Mucosa of stomach (tissue), 1 donor: Measurements from ENCODE around the gene CD48.

Source experiments
- H3K27me3 ChIP-seq: one replicate; pipeline ENCODE4 v1.7.0; 2013; ENCODE audit warnings: mild to moderate bottlenecking, low read length; ENCODE audit not compliant: control insufficient read depth, insufficient read depth
- H3K36me3 ChIP-seq: one replicate; pipeline ENCODE4 v1.7.0; 2013; ENCODE audit warnings: low read length; ENCODE audit not compliant: control insufficient read depth, insufficient read depth
- H3K4me1 ChIP-seq: one replicate; pipeline ENCODE4 v1.7.0; 2013; ENCODE audit warnings: mild to moderate bottlenecking, low read length; ENCODE audit not compliant: control insufficient read depth, insufficient read depth
- H3K4me3 ChIP-seq: one replicate; pipeline ENCODE4 v1.7.0; 2013; ENCODE audit warnings: low read length
- H3K9ac ChIP-seq: one replicate; pipeline ENCODE4 v1.7.0; 2013; ENCODE audit warnings: mild to moderate bottlenecking, low read length, moderate library complexity
- H3K9me3 ChIP-seq: one replicate; pipeline ENCODE4 v1.7.0; 2013; ENCODE audit warnings: mild to moderate bottlenecking, low read length, moderate library complexity; ENCODE audit not compliant: control insufficient read depth
- donor health status: Pancreatic carcinoma.

The CD48 gene

DNA sequence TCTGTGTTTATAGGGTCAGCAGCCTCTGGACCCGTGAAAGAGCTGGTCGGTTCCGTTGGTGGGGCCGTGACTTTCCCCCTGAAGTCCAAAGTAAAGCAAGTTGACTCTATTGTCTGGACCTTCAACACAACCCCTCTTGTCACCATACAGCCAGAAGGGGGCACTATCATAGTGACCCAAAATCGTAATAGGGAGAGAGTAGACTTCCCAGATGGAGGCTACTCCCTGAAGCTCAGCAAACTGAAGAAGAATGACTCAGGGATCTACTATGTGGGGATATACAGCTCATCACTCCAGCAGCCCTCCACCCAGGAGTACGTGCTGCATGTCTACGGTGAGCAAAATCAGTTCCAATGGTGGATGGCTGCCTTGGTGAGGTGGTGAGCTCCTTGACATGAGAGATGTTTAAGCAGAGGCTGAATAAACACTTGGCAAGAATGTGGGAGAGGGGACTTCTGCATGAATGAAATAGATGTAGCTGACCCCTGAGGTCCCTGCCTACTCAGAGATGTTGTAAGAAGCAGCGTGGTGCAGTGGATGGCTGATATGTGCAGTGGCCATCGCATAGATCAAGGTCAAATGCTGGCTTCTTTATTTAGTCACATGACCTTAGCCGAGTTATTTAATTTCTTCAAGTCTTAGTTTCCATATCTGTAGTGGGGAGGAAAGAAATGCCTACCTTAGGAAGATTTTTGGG, 36.7 kb upstream of the CD48 start:
- no peaks in the 10 kb centered on the region for H3K36me3 ChIP-seq
- H3K4me3 ChIP-seq = no peak overlapping the region
- no peaks in the 10 kb centered on the region for H3K9me3 ChIP-seq
- peaks cover 5% of the 10 kb centered on the region for H3K27me3 ChIP-seq
- no peaks in the 10 kb centered on the region for H3K4me1 ChIP-seq
- no peak overlapping the region for H3K9ac ChIP-seq

DNA sequence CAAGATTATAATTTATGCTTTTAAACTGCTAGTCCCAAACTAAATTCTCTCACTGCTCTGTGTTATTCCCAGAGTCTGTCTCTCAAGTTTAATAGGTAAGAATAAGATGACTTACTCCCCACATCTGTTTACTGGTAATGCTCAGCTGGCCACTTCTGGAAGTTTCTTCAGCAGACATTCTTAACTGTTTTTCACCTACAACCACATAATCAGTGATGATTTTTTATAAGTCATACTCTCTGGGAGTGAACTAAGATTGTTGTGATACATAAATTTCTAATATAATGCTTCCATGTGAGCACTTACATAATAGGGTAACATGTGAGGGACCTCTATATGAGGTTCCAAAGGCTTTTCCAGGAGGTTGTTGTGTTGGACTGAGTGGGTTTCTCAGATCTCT, 36.1 kb upstream of the CD48 start:
- H3K9me3 ChIP-seq = no peaks in the 10 kb centered on the region
- no peaks in the 10 kb centered on the region for H3K36me3 ChIP-seq
- H3K9ac ChIP-seq = no peak overlapping the region
- no peaks in the 10 kb centered on the region for H3K4me1 ChIP-seq
- H3K27me3 ChIP-seq = peaks cover 5% of the 10 kb centered on the region
- H3K4me3 ChIP-seq = no peak overlapping the region

DNA sequence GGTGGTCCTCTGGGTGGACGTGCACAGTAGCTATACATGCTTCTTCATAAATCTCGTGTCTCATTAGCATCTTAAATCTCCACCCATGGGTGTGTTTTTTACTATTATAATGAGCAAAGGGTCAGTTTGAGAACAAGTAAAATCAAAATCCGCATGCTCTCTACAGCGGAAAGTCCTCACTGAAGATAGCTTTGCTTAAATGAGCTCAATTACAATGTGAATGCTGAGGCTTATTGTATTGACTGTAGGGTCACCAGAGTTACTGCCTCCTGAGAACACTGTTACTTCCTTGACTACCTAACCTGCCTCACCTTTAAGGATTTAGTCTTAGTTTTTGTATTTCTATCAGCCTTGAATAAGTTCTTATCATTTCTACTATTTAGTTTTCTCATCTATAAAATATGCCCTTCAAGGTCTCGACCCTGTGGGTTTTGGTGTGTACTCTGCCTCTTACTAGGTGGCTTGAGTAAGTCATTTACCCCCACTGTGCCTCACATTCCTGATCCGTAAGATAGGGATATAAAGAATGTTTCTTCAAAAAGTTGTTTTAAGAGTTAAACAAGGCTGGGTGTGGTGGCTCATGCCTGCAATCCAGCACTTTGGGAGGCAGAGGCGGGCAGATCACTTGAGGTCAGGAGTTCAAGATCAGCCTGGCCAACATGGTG, 35.3 kb upstream of the CD48 start:
- H3K4me3 ChIP-seq = no peak overlapping the region
- no peaks in the 10 kb centered on the region for H3K4me1 ChIP-seq
- H3K9ac ChIP-seq = no peak overlapping the region
- no peaks in the 10 kb centered on the region for H3K36me3 ChIP-seq
- H3K9me3 ChIP-seq = no peaks in the 10 kb centered on the region
- H3K27me3 ChIP-seq = peaks cover 5% of the 10 kb centered on the region

DNA sequence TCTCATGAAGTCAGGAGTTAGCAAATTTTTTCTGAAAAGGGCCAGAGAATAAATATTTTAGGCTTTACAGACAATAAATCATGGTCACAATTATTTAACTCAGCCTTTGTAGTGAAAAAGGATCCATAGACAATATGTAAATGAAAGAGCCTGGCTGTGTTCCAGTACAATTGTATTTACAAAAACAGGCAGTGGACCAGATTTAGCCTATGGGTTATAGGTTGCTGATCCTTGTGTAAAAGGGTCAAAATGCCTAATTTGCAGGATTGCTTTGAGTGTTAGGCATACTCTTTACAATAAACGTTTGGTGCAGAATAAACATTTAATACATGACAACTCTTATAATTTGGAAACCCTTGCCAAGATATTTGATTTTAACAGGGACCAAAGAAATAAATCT, 33.9 kb upstream of the CD48 start:
- no peaks in the 10 kb centered on the region for H3K36me3 ChIP-seq
- H3K27me3 ChIP-seq = peaks cover 2% of the 10 kb centered on the region
- no peak overlapping the region for H3K4me3 ChIP-seq
- no peaks in the 10 kb centered on the region for H3K9me3 ChIP-seq
- no peaks in the 10 kb centered on the region for H3K4me1 ChIP-seq
- no peak overlapping the region for H3K9ac ChIP-seq

DNA sequence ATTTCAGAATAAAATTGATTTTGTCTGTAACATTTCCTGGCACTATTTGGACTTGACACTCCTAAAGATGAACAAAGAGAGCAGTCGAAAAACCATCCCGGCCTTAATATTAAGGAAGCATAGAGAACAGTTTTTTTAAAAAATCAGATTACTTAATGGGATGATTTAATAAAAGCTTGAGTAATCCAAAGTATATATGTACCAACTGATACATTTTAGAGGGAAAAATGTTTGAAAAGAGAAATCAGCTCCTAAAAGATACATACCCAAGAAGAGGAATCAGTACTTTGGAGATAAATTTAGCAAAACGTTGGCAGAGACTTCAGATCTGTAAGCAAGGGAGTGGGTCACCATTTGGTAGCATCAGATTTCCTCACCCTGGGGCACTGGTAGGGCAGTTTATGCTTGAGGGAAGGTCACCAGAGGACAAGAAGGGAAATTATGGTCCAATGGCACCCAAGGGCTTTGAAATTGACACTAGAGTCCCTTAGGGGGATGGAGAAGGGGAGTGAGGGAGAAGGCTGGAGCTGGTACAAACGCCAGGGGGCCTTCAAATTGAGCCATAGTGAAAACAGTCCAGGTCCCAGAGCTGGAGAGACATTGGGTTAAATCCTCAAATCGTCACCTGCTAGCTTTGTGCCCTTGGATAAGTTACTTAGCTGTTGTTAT, 33.4 kb upstream of the CD48 start:
- no peak overlapping the region for H3K4me3 ChIP-seq
- no peaks in the 10 kb centered on the region for H3K4me1 ChIP-seq
- H3K9me3 ChIP-seq = no peaks in the 10 kb centered on the region
- H3K9ac ChIP-seq = no peak overlapping the region
- H3K36me3 ChIP-seq = no peaks in the 10 kb centered on the region
- no peaks in the 10 kb centered on the region for H3K27me3 ChIP-seq

DNA sequence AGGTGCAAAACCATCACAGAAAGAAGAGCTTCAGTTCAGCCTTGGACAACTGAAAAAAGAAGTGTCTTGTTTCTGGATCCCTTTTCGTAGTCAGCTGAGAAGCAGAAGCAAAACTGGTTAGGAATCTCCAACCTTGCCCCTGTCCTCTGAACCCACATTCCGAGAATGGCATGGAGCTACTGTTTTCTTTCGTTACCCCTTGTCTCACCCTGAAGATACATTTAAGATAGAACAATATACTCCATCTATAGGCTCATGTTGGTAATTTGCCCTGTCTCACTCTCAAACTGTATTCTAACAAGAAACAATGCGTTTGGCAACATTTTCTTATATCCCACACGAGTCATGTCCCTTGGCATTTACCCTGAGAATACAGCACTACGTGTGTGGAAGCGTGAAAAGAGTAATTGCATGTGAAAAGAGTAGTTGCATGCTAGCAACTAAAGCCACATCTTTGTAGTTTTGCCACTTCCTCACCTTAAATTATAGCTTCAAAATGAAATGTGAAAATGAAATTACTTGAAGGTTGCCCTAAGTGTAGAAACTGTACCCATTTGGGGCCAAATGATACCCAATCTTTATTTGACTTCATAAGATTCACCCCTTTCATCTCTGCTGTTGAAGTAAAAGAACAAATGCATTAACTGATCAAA, 32.7 kb upstream of the CD48 start:
- Histone ChIP-seq H3K9ac (no peak overlapping the region), H3K4me1 (no peaks in the 10 kb centered on the region), H3K27me3 (no peaks in the 10 kb centered on the region), H3K9me3 (no peaks in the 10 kb centered on the region), H3K36me3 (no peaks in the 10 kb centered on the region), H3K4me3 (no peak overlapping the region)

DNA sequence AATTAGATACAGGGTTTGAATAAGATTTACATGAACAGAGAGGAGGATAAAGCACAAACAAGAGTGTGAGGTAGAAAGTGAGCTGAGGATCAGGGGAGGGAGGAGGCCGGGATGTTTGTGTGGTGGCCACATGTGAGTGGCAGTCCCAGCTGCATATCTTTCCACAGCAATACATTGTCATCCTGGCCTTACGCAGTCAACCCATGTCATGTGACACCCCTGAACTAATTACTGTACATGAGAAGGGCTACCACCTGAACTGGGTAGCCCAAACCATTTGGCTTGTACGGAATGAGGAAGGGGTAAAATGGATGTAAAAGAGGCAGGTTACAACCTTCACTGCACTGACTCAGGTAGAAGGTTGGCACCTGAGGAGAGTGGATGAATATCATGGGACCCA, 31.6 kb upstream of the CD48 start:
- H3K36me3 ChIP-seq = no peaks in the 10 kb centered on the region
- no peaks in the 10 kb centered on the region for H3K4me1 ChIP-seq

DNA sequence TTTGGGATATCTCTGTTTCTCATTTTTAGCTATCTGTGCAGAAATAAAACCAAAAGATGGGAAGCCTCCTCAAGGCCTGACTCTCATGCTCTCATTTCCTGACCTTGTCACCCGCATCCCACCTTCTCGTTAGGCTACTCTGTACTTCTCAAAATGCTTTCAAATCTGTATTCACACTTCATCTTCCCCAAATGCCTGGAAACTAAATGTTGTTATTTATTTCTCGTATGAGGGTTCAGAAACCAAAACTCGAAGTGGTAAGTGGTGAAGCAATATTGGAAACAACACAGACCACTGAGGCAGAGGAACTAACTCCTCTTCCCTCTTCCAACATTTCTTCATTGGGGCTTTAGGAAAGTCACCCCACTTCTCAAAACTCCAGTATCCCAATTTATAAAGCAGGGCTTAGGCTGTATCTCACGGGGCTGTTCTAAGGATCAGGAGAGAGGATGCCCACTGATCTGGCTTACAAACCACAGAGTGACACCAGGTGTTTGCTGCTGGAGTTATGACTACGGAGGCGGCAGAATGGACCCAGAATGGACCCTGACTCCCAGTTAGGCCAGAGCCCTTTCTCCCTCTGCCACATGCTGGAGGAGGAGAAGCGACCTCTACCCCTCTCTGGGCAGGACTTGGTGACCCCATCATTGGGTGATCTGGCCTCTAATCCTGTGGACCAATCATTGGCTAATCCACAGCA, 31.0 kb upstream of the CD48 start:
- no peaks in the 10 kb centered on the region for H3K4me1 ChIP-seq
- no peaks in the 10 kb centered on the region for H3K9me3 ChIP-seq
- H3K36me3 ChIP-seq = no peaks in the 10 kb centered on the region
- H3K27me3 ChIP-seq = no peaks in the 10 kb centered on the region
- no peak overlapping the region for H3K4me3 ChIP-seq
- no peak overlapping the region for H3K9ac ChIP-seq

More for the DNA sequence above, 31.6 kb upstream of the CD48 start:
- H3K9me3 ChIP-seq = no peaks in the 10 kb centered on the region
- no peak overlapping the region for H3K9ac ChIP-seq
- no peaks in the 10 kb centered on the region for H3K27me3 ChIP-seq
- no peak overlapping the region for H3K4me3 ChIP-seq

DNA sequence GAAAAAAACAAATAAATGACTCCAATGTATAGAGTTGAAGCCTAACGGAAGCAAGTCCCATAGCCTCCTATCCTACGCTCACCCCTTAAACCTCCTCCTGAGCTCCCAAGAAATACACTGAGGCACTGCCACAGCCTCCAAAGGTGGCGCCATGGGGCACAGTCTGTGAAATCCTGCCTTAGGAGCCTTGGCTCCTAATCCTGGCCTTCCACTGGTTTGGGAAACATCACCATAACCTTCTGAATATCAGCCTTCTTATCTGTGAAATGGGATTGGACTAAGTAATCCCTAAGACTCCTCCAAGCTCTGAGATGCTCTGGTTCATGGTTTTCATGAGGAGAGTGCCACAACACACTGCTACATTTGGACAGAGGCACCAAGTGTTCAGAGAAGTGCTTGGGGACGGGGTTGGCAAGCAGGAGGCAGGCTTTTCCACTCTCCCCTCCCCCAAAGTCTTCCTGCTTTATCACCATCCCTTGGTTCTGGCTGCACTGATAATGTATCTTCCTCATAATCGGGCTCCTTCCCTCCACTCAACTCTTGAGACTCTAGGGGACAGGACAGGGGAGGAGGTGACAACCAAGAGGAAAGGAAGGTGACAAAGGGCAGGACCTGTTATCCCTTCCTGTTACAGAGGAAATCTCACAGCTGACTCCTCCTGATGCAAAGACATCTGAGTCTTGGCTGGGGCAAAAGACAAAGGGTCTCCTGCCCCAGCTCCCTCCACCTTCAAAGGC, 30.2 kb upstream of the CD48 start:
- no peaks in the 10 kb centered on the region for H3K9me3 ChIP-seq
- H3K4me1 ChIP-seq = no peaks in the 10 kb centered on the region
- H3K4me3 ChIP-seq = no peak overlapping the region
- H3K27me3 ChIP-seq = no peaks in the 10 kb centered on the region
- no peak overlapping the region for H3K9ac ChIP-seq
- no peaks in the 10 kb centered on the region for H3K36me3 ChIP-seq

DNA sequence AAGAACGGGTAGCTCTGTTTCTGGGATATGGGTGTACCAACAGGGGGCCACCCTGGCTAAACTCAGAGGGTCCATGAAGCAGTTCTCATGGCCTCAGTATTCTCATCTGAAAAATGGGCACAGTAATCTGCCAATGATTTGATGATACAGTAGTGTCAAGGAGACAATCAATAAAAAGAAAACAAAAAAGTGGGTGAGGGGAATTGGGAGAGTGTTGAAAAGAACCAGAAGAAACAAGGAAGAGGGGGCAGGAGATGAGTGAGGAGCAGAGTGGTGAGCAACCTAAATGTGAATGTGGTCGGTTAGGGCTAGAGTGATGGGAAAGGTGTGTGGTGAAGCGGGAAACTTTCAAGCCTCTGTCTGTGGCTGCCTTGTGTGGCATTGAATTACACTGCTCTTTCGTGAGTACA, 29.5 kb upstream of the CD48 start:
- no peaks in the 10 kb centered on the region for H3K27me3 ChIP-seq
- no peak overlapping the region for H3K4me3 ChIP-seq
- no peaks in the 10 kb centered on the region for H3K9me3 ChIP-seq
- no peak overlapping the region for H3K9ac ChIP-seq
- H3K36me3 ChIP-seq = no peaks in the 10 kb centered on the region
- no peaks in the 10 kb centered on the region for H3K4me1 ChIP-seq

DNA sequence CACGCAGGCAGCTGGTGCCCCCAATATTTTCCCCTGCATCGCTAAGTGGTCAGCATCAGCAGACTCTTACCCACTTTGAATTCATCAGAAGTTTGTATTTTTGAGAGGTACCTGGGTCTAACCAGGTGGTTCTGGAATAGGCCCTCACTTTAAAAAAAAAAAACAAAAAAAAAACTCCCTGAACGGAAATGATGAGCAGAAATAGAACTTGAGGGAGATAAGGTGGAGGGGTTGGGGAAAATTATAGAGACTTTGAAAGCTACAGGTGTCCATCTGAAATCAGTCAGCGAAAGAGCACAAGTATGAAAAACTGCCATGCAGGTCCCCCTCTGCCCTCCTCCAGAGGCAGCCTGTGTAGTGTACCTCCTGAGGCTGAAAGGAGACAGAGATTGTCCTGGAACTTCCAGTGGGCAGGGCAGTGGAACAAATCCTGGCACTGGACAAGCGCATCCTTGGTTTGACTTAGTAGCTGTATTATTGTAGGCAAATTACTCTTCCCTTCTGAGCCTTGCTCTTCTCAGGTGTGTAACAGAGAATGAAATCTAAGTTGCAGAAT, 28.6 kb upstream of the CD48 start:
- no peak overlapping the region for H3K4me3 ChIP-seq

More for the DNA sequence above, 28.6 kb upstream of the CD48 start:
- H3K27me3 ChIP-seq = no peaks in the 10 kb centered on the region
- H3K4me1 ChIP-seq = no peaks in the 10 kb centered on the region
- no peak overlapping the region for H3K9ac ChIP-seq
- no peaks in the 10 kb centered on the region for H3K9me3 ChIP-seq
- no peaks in the 10 kb centered on the region for H3K36me3 ChIP-seq
